ENCODE measurements around the gene PTPN5. TPM values are rescaled to one million over a fixed set of nuclear protein-coding genes. Genes with fewer than 3 reads are reported as not detected.

Gene PTPN5
- total RNA-seq, 1 experiment from 2014 or later = not detected

DNA sequence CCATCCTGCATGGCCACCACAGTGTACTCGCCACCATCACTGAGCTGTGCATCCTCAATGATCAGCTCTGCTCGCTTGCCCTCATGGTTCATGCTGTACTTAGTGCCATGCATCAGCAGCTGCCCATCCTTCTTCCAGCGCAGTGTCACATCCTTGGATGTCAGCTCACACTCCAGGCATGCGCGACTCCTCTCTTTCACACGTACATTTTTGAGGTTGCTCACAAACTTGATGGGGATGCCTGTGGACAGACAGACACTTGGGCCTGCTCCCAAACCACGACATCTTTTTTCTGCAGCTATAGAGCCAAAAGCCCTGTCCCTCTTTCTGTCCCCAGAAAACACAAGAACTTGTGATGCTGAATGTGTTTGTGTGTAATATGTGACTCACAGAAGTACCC is 76.1 kb downstream of the PTPN5 start:
- DNase-seq (ENCODE audit: low read depth, low spot score) (no peak), ATAC-seq (no peak)
- CTCF ChIA-PET = no interaction called here
- no peak for TF ChIP-seq REST (IDR thresholded peaks at IDR 0.05; ENCODE audit: low read depth)
- TF ChIP-seq POLR2AphosphoS5 (IDR thresholded peaks at IDR 0.05; ENCODE audit: low read depth, low read length) = no peak
- no peak for TF ChIP-seq SIN3A (IDR thresholded peaks at IDR 0.05; ENCODE audit: low read depth)
- no peak for TF ChIP-seq ZNF274 (IDR thresholded peaks at IDR 0.05; ENCODE audit: low read depth, low read length)
- TF ChIP-seq YY1 (IDR thresholded peaks at IDR 0.05; ENCODE audit: extremely low read depth, insufficient replicate concordance, low read depth, low read length) = no peak
- TF ChIP-seq ZFX (IDR thresholded peaks at IDR 0.05) = no peak
- no peak for TF ChIP-seq ELF1 (IDR thresholded peaks at IDR 0.05; ENCODE audit: borderline replicate concordance, low read depth)
- TF ChIP-seq EGR1 (IDR thresholded peaks at IDR 0.05; ENCODE audit: low read depth) = no peak
- TF ChIP-seq SP1 (IDR thresholded peaks at IDR 0.05; ENCODE audit: low read depth) = no peak
- no peak for TF ChIP-seq EZH2phosphoT487 (IDR thresholded peaks at IDR 0.05; ENCODE audit: borderline replicate concordance)
- no peak for TF ChIP-seq ATF3 (IDR thresholded peaks at IDR 0.05)
- no peak for TF ChIP-seq CEBPB (IDR thresholded peaks at IDR 0.05; ENCODE audit: low read depth)
- TF ChIP-seq SRF (IDR thresholded peaks at IDR 0.05; ENCODE audit: low read depth) = no peak
- no peak for TF ChIP-seq JUND (IDR thresholded peaks at IDR 0.05)
- TF ChIP-seq RAD21 (IDR thresholded peaks at IDR 0.05; ENCODE audit: low read depth) = no peak
- no peak for TF ChIP-seq MAX (IDR thresholded peaks at IDR 0.05)
- no peak for TF ChIP-seq EZH2 (IDR thresholded peaks at IDR 0.05)
- TF ChIP-seq, protein P1, sequence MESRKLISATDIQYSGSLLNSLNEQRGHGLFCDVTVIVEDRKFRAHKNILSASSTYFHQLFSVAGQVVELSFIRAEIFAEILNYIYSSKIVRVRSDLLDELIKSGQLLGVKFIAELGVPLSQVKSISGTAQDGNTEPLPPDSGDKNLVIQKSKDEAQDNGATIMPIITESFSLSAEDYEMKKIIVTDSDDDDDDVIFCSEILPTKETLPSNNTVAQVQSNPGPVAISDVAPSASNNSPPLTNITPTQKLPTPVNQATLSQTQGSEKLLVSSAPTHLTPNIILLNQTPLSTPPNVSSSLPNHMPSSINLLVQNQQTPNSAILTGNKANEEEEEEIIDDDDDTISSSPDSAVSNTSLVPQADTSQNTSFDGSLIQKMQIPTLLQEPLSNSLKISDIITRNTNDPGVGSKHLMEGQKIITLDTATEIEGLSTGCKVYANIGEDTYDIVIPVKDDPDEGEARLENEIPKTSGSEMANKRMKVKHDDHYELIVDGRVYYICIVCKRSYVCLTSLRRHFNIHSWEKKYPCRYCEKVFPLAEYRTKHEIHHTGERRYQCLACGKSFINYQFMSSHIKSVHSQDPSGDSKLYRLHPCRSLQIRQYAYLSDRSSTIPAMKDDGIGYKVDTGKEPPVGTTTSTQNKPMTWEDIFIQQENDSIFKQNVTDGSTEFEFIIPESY (IDR thresholded peaks at IDR 0.05; ENCODE audit: extremely low read depth, insufficient replicate concordance, low read length) = no peak
- no peak for TF ChIP-seq CBX3 (IDR thresholded peaks at IDR 0.05; ENCODE audit: low read depth)
- TF ChIP-seq FOSL1 (IDR thresholded peaks at IDR 0.05; ENCODE audit: low read depth) = no peak
- H3K79me2 ChIP-seq (ENCODE audit: insufficient read depth, low read length) = no peaks in the 10 kb centered on the region
- no TSS peak for BruUV-seq (replicated peaks)
- no peaks in the 10 kb centered on the region for H3K9me3 ChIP-seq (ENCODE audit: control insufficient read depth in 1 of 2, insufficient read depth in 1 of 2, low read depth in 1 of 2, low read length in 2 of 2)
- intact Hi-C loops (cut with micrococcal nuclease) = no loop called here
- H3K36me3 ChIP-seq (ENCODE audit: control insufficient read depth in 1 of 2, insufficient read depth in 2 of 2, low read length in 2 of 2) = no peaks in the 10 kb centered on the region
- H3K27me3 ChIP-seq (ENCODE audit: insufficient read depth, low read length) = peaks cover 12% of the 10 kb centered on the region
- POLR2A ChIA-PET = no interaction called here
- H3K27ac ChIP-seq (ENCODE audit: low read depth, low read length) = no peak overlapping the region
- H3K4me2 ChIP-seq (ENCODE audit: low read length) = no peak overlapping the region
- no peak overlapping the region for H2AFZ ChIP-seq (ENCODE audit: low read depth, low read length, poor library complexity, severe bottlenecking)
- no peak overlapping the region for H3K9ac ChIP-seq (ENCODE audit: low read length)
- RAD21 ChIA-PET (ENCODE audit: low non-redundant PET in 1 of 2, low total read pairs in 2 of 2, uncharacterized antibody in 2 of 2, unreplicated experiment in 2 of 2) = no interaction called here
- H4K20me1 ChIP-seq (ENCODE audit: insufficient read depth) = no peaks in the 10 kb centered on the region
- H3K4me1 ChIP-seq (ENCODE audit: control insufficient read depth in 1 of 2, insufficient read depth in 2 of 2, low read length in 2 of 2) = no peaks in the 10 kb centered on the region
- no peak overlapping the region for H3K4me3 ChIP-seq (replicated peaks in 1 of 2; ENCODE audit: low read depth in 1 of 2, low read length in 2 of 2)
- H3K9me2 ChIP-seq (ENCODE audit: insufficient read depth) = no peaks in the 10 kb centered on the region
